GM18526 (cell line): Measurements from ENCODE around the gene ATP6V0D1.

Experiments
- POLR2A ChIP-seq: IDR thresholded peaks from 3 replicates; pipeline ENCODE4 v1.6.1; 2011; ENCODE audit not compliant: insufficient read length; ENCODE audit errors: extremely low read depth

Gene ATP6V0D1

GRCh38 chr16:67481561-67482232 is 740 bp upstream of the ATP6V0D1 start:
- no peak for TF ChIP-seq POLR2A

GRCh38 chr16:67477960-67478554 is 2.9 kb downstream of the ATP6V0D1 start:
- no peak for TF ChIP-seq POLR2A

- TF ChIP-seq POLR2A, result no peak
Measured at GRCh38 chr16:67474551-67475455, 6.2 kb downstream of the ATP6V0D1 start.

GRCh38 chr16:67471758-67472384 is 9.1 kb downstream of the ATP6V0D1 start:
- TF ChIP-seq POLR2A, result no peak

GRCh38 chr16:67470359-67470758 is 10.6 kb downstream of the ATP6V0D1 start:
- TF ChIP-seq POLR2A, result no peak

- TF ChIP-seq POLR2A, result no peak
Measured at GRCh38 chr16:67468731-67469130, 12.2 kb downstream of the ATP6V0D1 start.

- TF ChIP-seq POLR2A, result no peak
Measured at GRCh38 chr16:67466581-67466980, 14.4 kb downstream of the ATP6V0D1 start.

- TF ChIP-seq POLR2A, result no peak
Measured at GRCh38 chr16:67464565-67464964, 16.4 kb downstream of the ATP6V0D1 start.

GRCh38 chr16:67463691-67464090 is 17.3 kb downstream of the ATP6V0D1 start:
- TF ChIP-seq POLR2A, result no peak

GRCh38 chr16:67463059-67463458 is 17.9 kb downstream of the ATP6V0D1 start:
- TF ChIP-seq POLR2A, result no peak

GRCh38 chr16:67462279-67462655 is 18.7 kb downstream of the ATP6V0D1 start:
- TF ChIP-seq POLR2A, result no peak

- TF ChIP-seq POLR2A, result no peak
Measured at GRCh38 chr16:67461600-67462278, 19.2 kb downstream of the ATP6V0D1 start.

- no peak for TF ChIP-seq POLR2A
Measured at GRCh38 chr16:67460961-67461360, 20.0 kb downstream of the ATP6V0D1 start.

GRCh38 chr16:67460168-67460567 is 20.8 kb downstream of the ATP6V0D1 start:
- no peak for TF ChIP-seq POLR2A

GRCh38 chr16:67459861-67460150 is 21.2 kb downstream of the ATP6V0D1 start:
- TF ChIP-seq POLR2A, result no peak

GRCh38 chr16:67459066-67459860 is 21.7 kb downstream of the ATP6V0D1 start:
- no peak for TF ChIP-seq POLR2A
